DOHH2 (cell line): ENCODE measurements around the gene RGS7.

Source experiments
- H3F3A ChIP-seq: fragments of 200-600 bp; sonication (generic), shearing (Covaris generic); 2 replicates; pipeline ENCODE4 v1.6.0; 2016; ENCODE audit warnings: antibody characterized with exemption, mild to moderate bottlenecking; ENCODE audit not compliant: control insufficient read depth, insufficient read depth
- H3K27ac ChIP-seq: fragments of 200-600 bp; sonication (generic); 2 replicates; pipeline ENCODE4 v1.5.1; 2014; ENCODE audit warnings: low read depth, mild to moderate bottlenecking, low read length, moderate library complexity
- H3K27me3 ChIP-seq: fragments of 200-600 bp; sonication (generic); 2 replicates; pipeline ENCODE4 v1.6.1; 2014; ENCODE audit warnings: mild to moderate bottlenecking, low read length, mixed read lengths; ENCODE audit not compliant: control insufficient read depth
- H3K36me3 ChIP-seq: fragments of 200-600 bp; sonication (generic); 2 replicates; pipeline ENCODE4 v1.6.1; 2014; ENCODE audit warnings: mild to moderate bottlenecking, low read length, moderate library complexity, mixed read lengths; ENCODE audit not compliant: control insufficient read depth
- H3K4me1 ChIP-seq: fragments of 200-600 bp; sonication (generic); 2 replicates; pipeline ENCODE4 v1.6.1; 2014; ENCODE audit warnings: mild to moderate bottlenecking, low read length, mixed read lengths; ENCODE audit not compliant: control insufficient read depth
- H3K4me2 ChIP-seq: fragments of 200-600 bp; sonication (generic); 2 replicates; pipeline ENCODE4 v1.6.0; 2014; ENCODE audit warnings: mild to moderate bottlenecking, low read length, moderate library complexity
- H3K4me3 ChIP-seq: fragments of 200-600 bp; sonication (generic); 2 replicates; pipeline ENCODE4 v1.5.1; 2014; ENCODE audit warnings: mild to moderate bottlenecking, low read length, mixed read lengths
- H3K79me2 ChIP-seq: fragments of 200-600 bp; sonication (generic); 2 replicates; pipeline ENCODE4 v1.6.1; 2014; ENCODE audit warnings: mild to moderate bottlenecking, low read length, mixed read lengths; ENCODE audit not compliant: control insufficient read depth
- H3K9me2 ChIP-seq: fragments of 200-600 bp; sonication (generic); replicated peaks from 2 replicates; pipeline ENCODE4 v1.6.1; 2014; ENCODE audit warnings: mild to moderate bottlenecking, low read length, mixed read lengths; ENCODE audit not compliant: control insufficient read depth
- H3K9me3 ChIP-seq: fragments of 200-600 bp; sonication (generic); 2 replicates; pipeline ENCODE4 v1.6.1; 2014; ENCODE audit warnings: antibody characterized with exemption, low read length, mixed read lengths; ENCODE audit not compliant: control insufficient read depth, insufficient read depth
- H4K20me1 ChIP-seq: fragments of 200-600 bp; sonication (generic); 2 replicates; pipeline ENCODE4 v1.6.0; 2014; ENCODE audit warnings: low read depth, mild to moderate bottlenecking, antibody characterized with exemption, low read length, moderate library complexity; ENCODE audit not compliant: control insufficient read depth, insufficient read depth
- CTCF ChIP-seq: fragments of 200-600 bp; sonication (generic); IDR thresholded peaks from one replicate; pipeline ENCODE4 v1.5.1; 2014; ENCODE audit warnings: antibody characterized with exemption, mild to moderate bottlenecking, low read depth, low read length; ENCODE audit not compliant: poor library complexity, severe bottlenecking
- EZH2phosphoT487 ChIP-seq: fragments of 200-600 bp; sonication (generic); IDR thresholded peaks from 2 replicates; pipeline ENCODE4 v1.6.1; 2017; ENCODE audit warnings: borderline replicate concordance, mild to moderate bottlenecking, antibody characterized with exemption, low read length, moderate library complexity, mixed read lengths

Gene RGS7

GRCh38 chr1:241275981-241276380, 81.0 kb downstream of the RGS7 start:
- Histone ChIP-seq H4K20me1 (no peaks in the 10 kb centered on the region), H3K27ac (no peak overlapping the region), H3K4me1 (no peaks in the 10 kb centered on the region)

GRCh38 chr1:241275226-241275625, 81.8 kb downstream of the RGS7 start:
- Histone ChIP-seq H3K9me3 (no peaks in the 10 kb centered on the region), H4K20me1 (no peaks in the 10 kb centered on the region), H3K27ac (no peak overlapping the region), H3K4me3 (no peak overlapping the region), H3F3A (no peaks in the 10 kb centered on the region), H3K4me1 (no peaks in the 10 kb centered on the region), H3K9me2 (no peaks in the 10 kb centered on the region), H3K4me2 (no peak overlapping the region), H3K36me3 (no peaks in the 10 kb centered on the region), H3K27me3 (no peaks in the 10 kb centered on the region), H3K79me2 (no peaks in the 10 kb centered on the region)
- TF ChIP-seq CTCF (no peak), EZH2phosphoT487 (no peak)

More at GRCh38 chr1:241275981-241276380, 81.0 kb downstream of the RGS7 start:
- Histone ChIP-seq H3K4me2 (no peak overlapping the region), H3K27me3 (no peaks in the 10 kb centered on the region), H3K79me2 (no peaks in the 10 kb centered on the region), H3K9me2 (no peaks in the 10 kb centered on the region), H3K36me3 (no peaks in the 10 kb centered on the region), H3F3A (no peaks in the 10 kb centered on the region), H3K4me3 (no peak overlapping the region), H3K9me3 (no peaks in the 10 kb centered on the region)
- TF ChIP-seq EZH2phosphoT487, result no peak
- no peak for TF ChIP-seq CTCF

- Histone ChIP-seq H3K27ac (no peak overlapping the region), H4K20me1 (no peaks in the 10 kb centered on the region), H3K4me2 (no peak overlapping the region), H3K4me3 (no peak overlapping the region), H3F3A (no peaks in the 10 kb centered on the region), H3K9me2 (no peaks in the 10 kb centered on the region), H3K36me3 (no peaks in the 10 kb centered on the region), H3K79me2 (no peaks in the 10 kb centered on the region), H3K27me3 (no peaks in the 10 kb centered on the region), H3K9me3 (no peaks in the 10 kb centered on the region), H3K4me1 (no peaks in the 10 kb centered on the region)
- TF ChIP-seq CTCF (no peak), EZH2phosphoT487 (no peak)
Observed at GRCh38 chr1:241274693-241275092, 82.3 kb downstream of the RGS7 start.

GRCh38 chr1:241272828-241273227, 84.2 kb downstream of the RGS7 start:
- no peaks in the 10 kb centered on the region for H3K9me2 ChIP-seq
- H3K4me2 ChIP-seq, result no peak overlapping the region
- H3K27ac ChIP-seq, result no peak overlapping the region
- no peaks in the 10 kb centered on the region for H3F3A ChIP-seq
- H4K20me1 ChIP-seq, result no peaks in the 10 kb centered on the region
- no peaks in the 10 kb centered on the region for H3K79me2 ChIP-seq
- no peak for TF ChIP-seq EZH2phosphoT487
- TF ChIP-seq CTCF, result no peak
- H3K4me1 ChIP-seq, result no peaks in the 10 kb centered on the region
- H3K9me3 ChIP-seq, result no peaks in the 10 kb centered on the region
- no peak overlapping the region for H3K4me3 ChIP-seq
- H3K27me3 ChIP-seq, result no peaks in the 10 kb centered on the region
- no peaks in the 10 kb centered on the region for H3K36me3 ChIP-seq
